Cortex of kidney (tissue), 1 donor: ENCODE data around the gene THAP9.
"Not testable (repeated sequence)": the region's sequence is repeated elsewhere in the genome, so short reads cannot be mapped to it uniquely, and the experiment has no call there.

Experiments used
- DNase-seq: peaks from one replicate; lab custom pipeline; 2025; lab: John Stamatoyannopoulos, UW

THAP9 gene

GRCh38 chr4:82893942-82894341, 6.6 kb upstream of the THAP9 start:
- DNase-seq: no peak

GRCh38 chr4:82896755-82897154, 3.8 kb upstream of the THAP9 start:
- no peak for DNase-seq

GRCh38 chr4:82898322-82899243, 2.0 kb upstream of the THAP9 start:
- no peak for DNase-seq

GRCh38 chr4:82899374-82900065, 1.0 kb upstream of the THAP9 start:
- DNase-seq: no peak

- no peak for DNase-seq
Measured at GRCh38 chr4:82900066-82900410, 497 bp upstream of the THAP9 start.

GRCh38 chr4:82901183-82901718, 716 bp downstream of the THAP9 start:
- DNase-seq: no peak

GRCh38 chr4:82903737-82904136, 3.2 kb downstream of the THAP9 start:
- no peak for DNase-seq

- DNase-seq: no peak
Measured at GRCh38 chr4:82905205-82905604, 4.7 kb downstream of the THAP9 start.

GRCh38 chr4:82906469-82906868, 5.9 kb downstream of the THAP9 start:
- no peak for DNase-seq

GRCh38 chr4:82909326-82909725, 8.8 kb downstream of the THAP9 start:
- DNase-seq: no peak

- DNase-seq: no peak
Measured at GRCh38 chr4:82913305-82913704, 12.8 kb downstream of the THAP9 start.

GRCh38 chr4:82913968-82914367, 13.4 kb downstream of the THAP9 start:
- DNase-seq: not testable (repeated sequence)

GRCh38 chr4:82918091-82918490, 17.6 kb downstream of the THAP9 start:
- no peak for DNase-seq

GRCh38 chr4:82919386-82919785, 18.9 kb downstream of the THAP9 start:
- no peak for DNase-seq

GRCh38 chr4:82921795-82922194, 21.3 kb downstream of the THAP9 start:
- no peak for DNase-seq

GRCh38 chr4:82930848-82931755, 30.6 kb downstream of the THAP9 start:
- DNase-seq: no peak

- no peak for DNase-seq
Measured at GRCh38 chr4:82934441-82934840, 33.9 kb downstream of the THAP9 start.

GRCh38 chr4:82939414-82939813, 38.9 kb downstream of the THAP9 start:
- DNase-seq: no peak

- DNase-seq: no peak
Measured at GRCh38 chr4:82947498-82947897, 47.0 kb downstream of the THAP9 start.

- DNase-seq: no peak
Measured at GRCh38 chr4:82948647-82949204, 48.2 kb downstream of the THAP9 start.

- DNase-seq: no peak
Measured at GRCh38 chr4:82951196-82951595, 50.7 kb downstream of the THAP9 start.

- no peak for DNase-seq
Measured at GRCh38 chr4:82954212-82954611, 53.7 kb downstream of the THAP9 start.
